ENCODE results near the gene OR13C3.

DNA sequence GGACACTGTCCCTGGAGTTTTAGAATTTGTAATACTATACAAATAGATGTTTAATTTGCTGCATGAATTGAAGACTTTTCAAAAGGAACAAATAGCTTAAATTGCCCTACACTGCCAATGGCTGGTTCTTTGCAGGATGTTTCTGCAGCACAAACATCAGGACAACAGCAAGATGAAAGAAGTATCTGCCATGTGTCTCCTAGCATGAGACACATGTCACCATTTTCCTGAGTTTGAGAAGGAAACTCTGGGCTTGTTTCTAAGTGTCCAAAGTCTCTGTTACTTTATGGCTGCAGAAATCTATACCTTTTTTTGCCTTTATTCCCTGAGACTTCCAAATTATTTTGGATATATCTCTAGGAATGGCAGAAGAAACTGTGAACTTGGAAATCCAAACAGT lies 33.2 kb downstream of the OR13C3 start:
- TF ChIP-seq, protein P1, sequence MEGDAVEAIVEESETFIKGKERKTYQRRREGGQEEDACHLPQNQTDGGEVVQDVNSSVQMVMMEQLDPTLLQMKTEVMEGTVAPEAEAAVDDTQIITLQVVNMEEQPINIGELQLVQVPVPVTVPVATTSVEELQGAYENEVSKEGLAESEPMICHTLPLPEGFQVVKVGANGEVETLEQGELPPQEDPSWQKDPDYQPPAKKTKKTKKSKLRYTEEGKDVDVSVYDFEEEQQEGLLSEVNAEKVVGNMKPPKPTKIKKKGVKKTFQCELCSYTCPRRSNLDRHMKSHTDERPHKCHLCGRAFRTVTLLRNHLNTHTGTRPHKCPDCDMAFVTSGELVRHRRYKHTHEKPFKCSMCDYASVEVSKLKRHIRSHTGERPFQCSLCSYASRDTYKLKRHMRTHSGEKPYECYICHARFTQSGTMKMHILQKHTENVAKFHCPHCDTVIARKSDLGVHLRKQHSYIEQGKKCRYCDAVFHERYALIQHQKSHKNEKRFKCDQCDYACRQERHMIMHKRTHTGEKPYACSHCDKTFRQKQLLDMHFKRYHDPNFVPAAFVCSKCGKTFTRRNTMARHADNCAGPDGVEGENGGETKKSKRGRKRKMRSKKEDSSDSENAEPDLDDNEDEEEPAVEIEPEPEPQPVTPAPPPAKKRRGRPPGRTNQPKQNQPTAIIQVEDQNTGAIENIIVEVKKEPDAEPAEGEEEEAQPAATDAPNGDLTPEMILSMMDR (IDR thresholded peaks at IDR 0.05; ENCODE audit: low read depth, low read length), result no peak
- no peak for TF ChIP-seq EZH2phosphoT487 (IDR thresholded peaks at IDR 0.05; ENCODE audit: low read depth)

Data from OCI-LY3 (cell line).